Hematopoietic multipotent progenitor cell (in vitro differentiated cells): Measurements from ENCODE around the gene FAM20C. TPM values are rescaled to one million over a fixed set of nuclear protein-coding genes. Genes with fewer than 3 reads are reported as not detected.

Experiments
- DNase-seq, 3 donors: peaks; one replicate each; pipeline ENCODE4 v3.0.0-alpha.2; 2011 to 2015; ENCODE audit warnings: low read depth in 2 of 3, low spot score in 2 of 3
- total RNA-seq: library from RNA; depleted of rRNA; stranded (reverse); fragments of >200 nt; gene quantifications from one replicate; pipeline ENCODE4 v1.2.3, GENCODE V29; 2012

Gene FAM20C
- total RNA-seq, 1 donor: 2.7 TPM

- no peak for DNase-seq
Measured at GRCh38 chr7:299169-299568, 106.8 kb downstream of the FAM20C start.

- no peak for DNase-seq
Measured at GRCh38 chr7:299628-300027, 107.3 kb downstream of the FAM20C start.

GRCh38 chr7:300048-300447 is 107.7 kb downstream of the FAM20C start:
- DNase-seq: no peak

GRCh38 chr7:300546-301290 is 108.3 kb downstream of the FAM20C start:
- DNase-seq: no peak

- DNase-seq: no peak
Measured at GRCh38 chr7:301291-302053, 109.1 kb downstream of the FAM20C start.

GRCh38 chr7:302054-302992 is 110.0 kb downstream of the FAM20C start:
- no peak for DNase-seq

GRCh38 chr7:303425-303824 is 111.1 kb downstream of the FAM20C start:
- no peak for DNase-seq

GRCh38 chr7:303884-304573 is 111.7 kb downstream of the FAM20C start:
- no peak for DNase-seq

- DNase-seq: no peak
Measured at GRCh38 chr7:304574-305409, 112.4 kb downstream of the FAM20C start.

GRCh38 chr7:305410-306151 is 113.2 kb downstream of the FAM20C start:
- no peak for DNase-seq

- DNase-seq: no peak
Measured at GRCh38 chr7:307970-308369, 115.6 kb downstream of the FAM20C start.

- DNase-seq: no peak
Measured at GRCh38 chr7:309586-310228, 117.3 kb downstream of the FAM20C start.

Other genes with a start within 250 kb of the FAM20C start
- not detected for gene FOXL3, start 97.6 kb downstream of the FAM20C start, total RNA-seq